Adrenal gland (tissue), 12 donors: Measurements from ENCODE around the gene FBXO22. TPM values are rescaled to one million over a fixed set of nuclear protein-coding genes. Genes with fewer than 3 reads are reported as not detected.

Experiments
- DNase-seq, 7 donors: peaks; one replicate each; pipeline ENCODE4 v3.0.0-alpha.2; 2019 to 2020
- H3K27ac ChIP-seq, 5 donors: fragments of 200-600 bp; sonication (generic) in 4 of 5; 1 replicate in 3 of 5; 2 replicates in 2 of 5; pipeline versions ENCODE4 v1.5.1 to v1.8.0; 2016 to 2020; ENCODE audit warnings: mild to moderate bottlenecking in 1 of 5
- H3K27me3 ChIP-seq: fragments of 200-600 bp; 2 replicates; pipeline ENCODE4 v1.8.0; 2021
- H3K36me3 ChIP-seq, 2 donors: fragments of 200-600 bp; replicated peaks in 1 of 2; 1 replicate in 1 of 2; 2 replicates in 1 of 2; pipeline versions ENCODE4 v1.5.1 to v1.8.0; 2018 to 2022
- H3K4me1 ChIP-seq, 2 donors: fragments of 200-600 bp; replicated peaks in 1 of 2; 1 replicate in 1 of 2; 2 replicates in 1 of 2; pipeline versions ENCODE4 v1.5.1 to v1.8.0; 2018 to 2021
- H3K4me3 ChIP-seq, 4 donors: fragments of 200-600 bp; sonication (generic) in 3 of 4; one replicate each; pipeline ENCODE4 v1.5.1; 2016 to 2018
- H3K9me3 ChIP-seq, 3 donors: fragments of 200-600 bp; sonication (generic) in 1 of 3; replicated peaks in 1 of 3; 1 replicate in 2 of 3; 2 replicates in 1 of 3; pipeline versions ENCODE4 v1.5.1 to v1.8.0; 2016 to 2021
- POLR2A ChIP-seq, 2 donors: fragments of 450-650 bp; IDR thresholded peaks; one replicate each; pipeline ENCODE4 v1.6.1; 2017; ENCODE audit warnings: antibody characterized with exemption in 2 of 2, mild to moderate bottlenecking in 2 of 2, moderate library complexity in 1 of 2
- WGBS, 4 donors: extraction: QIAGEN DNeasy Blood & Tissue Kit in 2 of 4; methylation state at CpG; one replicate each; pipeline versions ENCODE4 v1.1.5 to v1.1.7; 2013 to 2017; 5-methylcytosine and 5-hydroxymethylcytosine counted together
- intact Hi-C, 2 donors: fragments of 100-400 bp; cut with DNase I; formaldehyde crosslinking; loops; one replicate each; pipeline versions ENCODE4 v1.14.1 to v1.15.0; 2022 to 2023
- polyA plus RNA-seq, 3 donors: library from polyadenylated mRNA; stranded (reverse); fragments of 200-250 nt in 2 of 3; fragments of 350-450 nt in 1 of 3; fragmentation: Illumina TruSeq in 1 of 3; extraction: RNeasy Lipid Tissue Mini Kit (QIAGEN cat#74804) in 1 of 3; gene quantifications; one replicate each; pipeline ENCODE4 v1.2.3, GENCODE V29; 2013 to 2014
- total RNA-seq, 9 donors: library from RNA; depleted of rRNA in 4 of 9; stranded (reverse); fragments of >200 nt in 4 of 9; fragments of 120-200 nt in 1 of 9; fragmentation: NEBNext Ultra II Directional in 1 of 9; extraction: Animal tissue kit (Norgen Biotek cat#: 25700) in 1 of 9; gene quantifications; one replicate each; pipeline versions ENCODE4 v1.1.0 to v1.2.4, GENCODE V29; 2013 to 2023
- TF ChIP-seq, protein P1 (sequence below), 6 experiments: fragments of 450-650 bp in 4 of 6; fragments of 200-600 bp in 2 of 6; sonication (generic) in 1 of 6; IDR thresholded peaks; 1 replicate in 5 of 6; 2 replicates in 1 of 6; pipeline versions ENCODE4 v1.5.1 to v1.8.0; 2016 to 2021; ENCODE audit warnings: antibody characterized with exemption in 6 of 6, mild to moderate bottlenecking in 2 of 6, moderate library complexity in 1 of 6
- donor health status: healthy with polysubstance abuse.
- donor health status: Bipolar disorder and iron deficiency.
- donor health status: DM: yes; HTN: yes; CAD: no.
- donor health status: DM: no; HTN: no; CAD: no.
- donor health status: DM: no; HTN: no; CAD: no.
- donor health status: DM: yes; HTN: yes; CAD: no.

Gene FBXO22
- total and polyA plus RNA-seq, 12 donors: 5.1 to 40.8 (median 24.7) TPM

DNA sequence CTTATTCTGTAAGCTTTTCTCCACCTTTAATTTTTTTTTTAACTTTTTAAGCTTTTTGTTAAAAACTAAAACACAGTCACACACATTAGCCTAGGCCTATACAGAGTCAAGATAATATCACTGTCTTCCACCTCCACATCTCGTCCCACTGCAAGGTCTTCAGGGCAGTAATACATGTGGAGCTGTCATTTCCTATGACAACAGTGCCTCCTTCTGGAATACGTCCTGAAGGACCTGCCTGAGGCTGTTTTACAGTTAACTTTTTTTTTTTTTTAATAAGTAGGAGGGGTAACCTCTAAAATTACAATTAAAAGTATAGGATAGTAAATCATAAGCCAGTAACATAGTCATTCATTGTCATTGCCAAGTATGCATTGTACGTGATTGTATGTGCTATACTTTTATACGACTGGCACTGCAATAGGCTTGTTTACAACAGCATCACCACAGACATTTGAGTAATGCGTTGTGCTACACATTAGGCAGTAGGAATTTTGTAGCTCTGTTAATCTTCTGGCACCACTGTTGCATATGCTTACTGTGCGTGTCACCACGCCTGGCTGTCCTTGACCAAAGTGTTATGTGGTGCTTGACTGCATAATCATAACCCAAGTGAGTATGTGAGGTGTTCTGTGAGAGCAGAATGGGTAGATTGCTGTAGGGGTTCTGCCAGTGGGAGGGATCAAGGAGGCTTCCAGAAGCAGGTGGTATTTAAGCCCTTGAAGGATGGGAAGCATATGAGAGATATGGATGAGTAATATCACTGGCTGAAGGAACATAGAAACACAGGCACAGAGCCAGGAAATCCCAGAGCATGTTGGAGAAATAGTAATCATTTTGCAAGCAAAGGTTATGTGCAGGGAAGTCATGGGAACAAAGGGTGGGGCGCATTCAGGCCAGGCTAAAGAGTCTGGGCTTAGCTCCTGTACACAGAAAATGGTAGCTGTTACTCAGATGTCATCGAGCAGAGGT, 18.3 kb downstream of the FBXO22 start:
- Histone ChIP-seq H3K4me1 (peaks cover 9 to 18% of the 10 kb centered on the region in 2 donors), H3K4me3 (no peak overlapping the region), H3K27me3 (no peaks in the 10 kb centered on the region), H3K36me3 (peaks cover 0 to 11% of the 10 kb centered on the region in 2 donors), H3K27ac (peak overlapping the region in 2 of 5 donors; percentile 25 to 41), H3K9me3 (no peaks in the 10 kb centered on the region)
- intact Hi-C loops: loop anchor here (10.0 kb wide), 2 partner anchors 107 to 117 kb away; no protein-coding TSS in a partner anchor
- peak; percentile 51 to 84 (median 78) for DNase-seq
- WGBS, 4 donors: 52 to 62% (median 58%) methylated on average over 9 of the region's 9 CpGs
- TF ChIP-seq, protein P1, sequence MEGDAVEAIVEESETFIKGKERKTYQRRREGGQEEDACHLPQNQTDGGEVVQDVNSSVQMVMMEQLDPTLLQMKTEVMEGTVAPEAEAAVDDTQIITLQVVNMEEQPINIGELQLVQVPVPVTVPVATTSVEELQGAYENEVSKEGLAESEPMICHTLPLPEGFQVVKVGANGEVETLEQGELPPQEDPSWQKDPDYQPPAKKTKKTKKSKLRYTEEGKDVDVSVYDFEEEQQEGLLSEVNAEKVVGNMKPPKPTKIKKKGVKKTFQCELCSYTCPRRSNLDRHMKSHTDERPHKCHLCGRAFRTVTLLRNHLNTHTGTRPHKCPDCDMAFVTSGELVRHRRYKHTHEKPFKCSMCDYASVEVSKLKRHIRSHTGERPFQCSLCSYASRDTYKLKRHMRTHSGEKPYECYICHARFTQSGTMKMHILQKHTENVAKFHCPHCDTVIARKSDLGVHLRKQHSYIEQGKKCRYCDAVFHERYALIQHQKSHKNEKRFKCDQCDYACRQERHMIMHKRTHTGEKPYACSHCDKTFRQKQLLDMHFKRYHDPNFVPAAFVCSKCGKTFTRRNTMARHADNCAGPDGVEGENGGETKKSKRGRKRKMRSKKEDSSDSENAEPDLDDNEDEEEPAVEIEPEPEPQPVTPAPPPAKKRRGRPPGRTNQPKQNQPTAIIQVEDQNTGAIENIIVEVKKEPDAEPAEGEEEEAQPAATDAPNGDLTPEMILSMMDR (IDR thresholded peaks at IDR 0.05): peak; percentile 18 to 69 (median 55)
- TF ChIP-seq POLR2A (IDR thresholded peaks at IDR 0.05): no peak

DNA sequence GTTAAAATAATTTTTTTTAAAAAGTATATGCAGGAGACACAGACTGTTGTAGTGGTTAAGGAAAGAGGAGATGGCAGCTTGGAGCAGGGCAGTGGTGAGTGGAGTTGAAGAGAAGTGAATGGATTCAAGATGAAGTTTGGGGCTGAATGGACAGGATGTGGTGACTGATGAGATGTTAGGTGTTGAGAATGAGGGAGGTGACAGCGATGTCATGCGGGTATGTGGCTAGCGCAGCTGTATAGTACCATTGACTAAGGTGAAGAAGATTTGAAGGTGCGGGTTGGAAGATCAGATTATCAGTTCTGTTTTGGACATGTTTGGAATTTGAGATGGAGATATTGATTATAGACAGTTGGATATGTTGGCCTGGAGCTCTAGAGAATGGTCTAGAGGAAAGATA, 20.1 kb downstream of the FBXO22 start:
- no peak for TF ChIP-seq POLR2A (IDR thresholded peaks at IDR 0.05)
- intact Hi-C loops: loop anchor here (10.0 kb wide), 2 partner anchors 109 to 119 kb away; no protein-coding TSS in a partner anchor

DNA sequence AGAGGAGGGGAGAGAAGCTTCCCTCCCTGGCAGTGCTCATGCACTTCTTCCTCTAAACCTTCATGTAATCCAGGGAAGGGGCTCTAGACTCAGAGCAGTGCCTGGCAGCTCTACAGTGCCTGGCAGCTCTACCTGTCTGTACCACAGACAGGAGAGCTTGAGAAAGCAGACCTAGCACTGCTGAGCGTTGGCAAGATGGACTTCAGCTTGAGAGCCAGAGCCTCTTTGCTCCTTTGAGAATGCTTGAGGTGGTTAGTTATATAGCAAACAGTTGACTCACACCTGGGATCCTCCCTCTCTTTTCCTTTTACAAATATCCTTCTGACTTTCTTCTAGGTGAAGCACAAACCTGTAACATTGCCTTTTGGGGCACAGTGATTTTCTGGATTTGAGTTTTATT, 20.9 kb downstream of the FBXO22 start:
- 100% methylated on average over 1 of the region's 1 CpG; no CpG with 5 or more reads in 1 of the 4 donors for WGBS, 4 donors
- TF ChIP-seq POLR2A (IDR thresholded peaks at IDR 0.05): no peak
- TF ChIP-seq, protein P1 (IDR thresholded peaks at IDR 0.05): no peak
- no peak for DNase-seq
- Histone ChIP-seq H3K27me3 (no peaks in the 10 kb centered on the region), H3K36me3 (peaks cover 0 to 4% of the 10 kb centered on the region in 2 donors), H3K9me3 (no peaks in the 10 kb centered on the region), H3K4me3 (no peak overlapping the region), H3K27ac (no peak overlapping the region), H3K4me1 (peaks cover 9 to 18% of the 10 kb centered on the region in 2 donors)
- intact Hi-C loops: loop anchor here (10.0 kb wide), 2 partner anchors 110 to 120 kb away; no protein-coding TSS in a partner anchor

More for the DNA sequence above, 20.1 kb downstream of the FBXO22 start:
- no peak overlapping the region for H3K4me3 ChIP-seq
- H3K36me3 ChIP-seq: peaks cover 0 to 4% of the 10 kb centered on the region in 2 donors
- no peaks in the 10 kb centered on the region for H3K9me3 ChIP-seq
- H3K27me3 ChIP-seq: no peaks in the 10 kb centered on the region
- peaks cover 9 to 18% of the 10 kb centered on the region in 2 donors for H3K4me1 ChIP-seq
- no peak for DNase-seq
- 86 to 99% (median 94%) methylated on average over 4 of the region's 4 CpGs for WGBS, 4 donors
- H3K27ac ChIP-seq: no peak overlapping the region

DNA sequence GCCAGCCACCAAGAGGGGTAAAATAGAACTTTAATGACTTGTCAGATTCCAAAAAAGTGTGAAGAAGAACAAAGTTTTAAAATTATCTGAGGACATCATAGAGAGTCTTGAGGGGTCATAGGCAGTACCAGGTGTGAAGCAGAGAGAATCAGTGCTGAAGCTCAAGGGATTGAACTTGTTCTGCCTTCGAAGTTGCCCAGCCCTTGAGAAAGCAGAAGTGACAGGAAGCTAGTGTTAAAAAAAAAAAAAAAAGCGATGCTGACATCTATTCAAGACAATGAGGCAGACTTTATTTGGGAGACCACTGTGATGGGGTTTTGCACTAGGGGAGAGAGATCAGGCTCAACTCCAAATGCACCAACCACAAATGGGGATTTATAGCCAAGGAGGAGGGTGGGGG, 21.8 kb downstream of the FBXO22 start:
- H3K9me3 ChIP-seq: no peaks in the 10 kb centered on the region
- intact Hi-C loops: loop anchor here (10.0 kb wide), 2 partner anchors 111 to 121 kb away; no protein-coding TSS in a partner anchor

More for the DNA sequence above, 21.8 kb downstream of the FBXO22 start:
- no peak for DNase-seq
- TF ChIP-seq, protein P1 (IDR thresholded peaks at IDR 0.05): no peak
- TF ChIP-seq POLR2A (IDR thresholded peaks at IDR 0.05): no peak
- Histone ChIP-seq H3K4me1 (peaks cover 9 to 18% of the 10 kb centered on the region in 2 donors), H3K36me3 (peaks cover 0 to 4% of the 10 kb centered on the region in 2 donors), H3K4me3 (no peak overlapping the region), H3K27me3 (no peaks in the 10 kb centered on the region), H3K27ac (no peak overlapping the region)
- 68 to 88% (median 76%) methylated on average over 2 of the region's 2 CpGs for WGBS, 4 donors
